GM18505 (cell line): Measurements from ENCODE around the gene TPTE2.
"Not testable (repeated sequence)": the region's sequence is repeated elsewhere in the genome, so short reads cannot be mapped to it uniquely, and the experiment has no call there.

Experiments used
- ATAC-seq: cut with Tn5 transposase; IDR thresholded peaks from one replicate; pipeline ENCODE4 v1.9.1; 2021; ENCODE audit not compliant: unreplicated experiment
- POLR2A ChIP-seq: IDR thresholded peaks from 4 replicates; pipeline ENCODE4 v1.6.1; 2011; ENCODE audit warnings: borderline replicate concordance; ENCODE audit not compliant: insufficient read depth, insufficient read length; ENCODE audit errors: extremely low read depth

The TPTE2 gene

GRCh38 chr13:19561127-19561582 is at the start of gene TPTE2:
Gene TPTE2, minus strand, starts transcription at chr13:19561532. Its CDS starts 58,298 bp downstream, at chr13:19503234.
- ATAC-seq = not testable (repeated sequence)

- TF ChIP-seq POLR2A = no peak
- ATAC-seq = no peak
These were observed 46.3 kb upstream of the TPTE2 start for GRCh38 chr13:19607523-19608078.

GRCh38 chr13:19606737-19607136 is 45.4 kb upstream of the TPTE2 start:
- ATAC-seq = no peak
- no peak for TF ChIP-seq POLR2A

GRCh38 chr13:19606152-19606551 is 44.8 kb upstream of the TPTE2 start:
- no peak for ATAC-seq
- no peak for TF ChIP-seq POLR2A

GRCh38 chr13:19605161-19605955 is 44.0 kb upstream of the TPTE2 start:
- TF ChIP-seq POLR2A = no peak
- ATAC-seq = no peak

- no peak for ATAC-seq
- TF ChIP-seq POLR2A = no peak
These were observed 43.0 kb upstream of the TPTE2 start for GRCh38 chr13:19604306-19604705.

- ATAC-seq = peak; percentile 95
- TF ChIP-seq POLR2A = peak; percentile 71
These were observed 40.7 kb upstream of the TPTE2 start for GRCh38 chr13:19601749-19602725.

GRCh38 chr13:19597523-19597922 is 36.2 kb upstream of the TPTE2 start:
- ATAC-seq = no peak
- TF ChIP-seq POLR2A = no peak

- ATAC-seq = no peak
- no peak for TF ChIP-seq POLR2A
These were observed 35.6 kb upstream of the TPTE2 start for GRCh38 chr13:19596960-19597361.

- no peak for ATAC-seq
- TF ChIP-seq POLR2A = no peak
These were observed 34.8 kb upstream of the TPTE2 start for GRCh38 chr13:19596086-19596485.

- TF ChIP-seq POLR2A = no peak
- no peak for ATAC-seq
These were observed 31.4 kb upstream of the TPTE2 start for GRCh38 chr13:19592657-19593180.

- ATAC-seq = no peak
- TF ChIP-seq POLR2A = no peak
These were observed 30.5 kb upstream of the TPTE2 start for GRCh38 chr13:19591864-19592263.

- no peak for ATAC-seq
- TF ChIP-seq POLR2A = no peak
These were observed 29.1 kb upstream of the TPTE2 start for GRCh38 chr13:19590423-19590822.
